Effector CD4-positive, alpha-beta T cell (primary cell): ENCODE results near the gene APLP1.
"Not testable (repeated sequence)": the region's sequence is repeated elsewhere in the genome, so short reads cannot be mapped to it uniquely, and the experiment has no call there.

Experiments used
- DNase-seq: peaks from one replicate; pipeline ENCODE4 v3.0.0-alpha.2; 2020

The APLP1 gene

DNA sequence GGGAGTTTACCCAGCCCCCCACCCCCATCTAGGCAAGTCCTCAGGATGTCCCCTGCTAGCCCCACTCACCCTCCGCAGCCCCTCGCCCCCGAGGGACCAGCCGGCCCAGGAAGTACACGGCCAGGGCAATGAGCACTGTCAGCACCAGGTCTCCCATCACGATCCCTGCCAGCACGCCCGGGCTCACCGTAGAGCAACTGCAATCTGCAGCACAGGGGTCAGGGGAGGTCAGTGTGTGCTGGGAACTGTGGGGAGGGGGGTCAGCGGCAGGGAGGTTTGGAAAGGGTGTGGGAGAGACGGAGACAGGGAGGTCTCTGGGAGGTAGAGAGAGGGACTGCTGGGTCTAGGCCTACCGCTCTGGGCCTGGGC, 39.0 kb downstream of the APLP1 start:
- DNase-seq = no peak

DNA sequence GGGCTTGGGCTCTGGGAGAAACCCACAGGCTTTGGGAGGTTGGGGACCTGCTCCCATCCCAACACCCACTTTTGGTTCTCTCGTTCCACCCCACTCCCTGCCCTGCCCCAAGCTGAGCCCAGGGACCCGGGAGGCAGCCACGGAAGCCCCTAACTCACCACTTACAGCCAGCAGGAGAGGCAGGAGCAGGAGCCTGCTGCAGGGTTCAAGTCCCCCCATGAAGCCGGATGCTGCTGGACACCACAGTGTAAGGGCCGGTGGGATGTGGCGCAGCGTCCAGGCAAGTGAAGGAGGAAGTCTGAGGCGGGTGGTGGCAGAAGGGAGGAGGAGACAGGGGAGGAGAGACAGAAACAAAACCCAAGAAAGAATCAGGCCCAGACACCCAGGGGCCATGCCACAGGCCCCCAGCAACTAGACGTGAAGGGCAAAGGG, 39.7 kb downstream of the APLP1 start, which contains the start of gene TYROBP:
Gene TYROBP, minus strand, starts transcription at position 286 of the 432 bp plus-strand sequence. Its CDS starts 67 bp downstream, at position 219.
- DNase-seq = no peak

DNA sequence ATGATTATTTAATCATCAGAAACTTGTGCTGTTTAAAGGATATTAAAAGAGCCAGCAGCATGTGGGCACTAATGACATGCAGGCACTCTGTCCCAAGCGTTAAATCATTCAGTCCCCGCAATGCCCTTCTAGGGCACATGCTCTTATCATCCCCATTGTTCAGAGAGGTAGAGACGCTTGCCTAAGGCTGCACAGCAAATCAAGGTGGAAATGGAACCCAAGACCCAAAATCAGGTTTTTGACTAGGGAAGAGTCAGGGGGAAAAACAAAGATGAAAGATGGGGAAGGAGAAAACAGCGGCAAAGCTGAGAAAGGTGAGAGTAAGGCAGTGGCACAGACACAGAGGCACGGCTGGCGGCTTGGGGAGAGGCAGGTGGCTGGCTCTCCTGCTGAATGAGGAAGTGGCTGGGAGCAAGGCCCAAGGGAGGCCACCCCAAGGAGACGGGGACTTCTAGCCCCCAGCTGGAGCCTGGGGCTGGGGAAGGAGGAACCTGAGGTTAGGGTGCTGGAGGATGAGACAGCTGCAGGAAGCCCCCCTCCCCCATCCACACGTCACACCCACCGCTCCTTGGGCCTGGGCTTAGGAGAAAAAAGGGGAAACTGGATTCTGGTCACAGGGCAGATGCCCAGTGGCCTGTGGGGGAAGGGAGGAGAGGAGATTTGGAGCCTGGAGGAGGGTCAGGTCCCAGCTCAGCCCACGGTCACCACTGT, 40.8 kb downstream of the APLP1 start:
- DNase-seq = no peak

DNA sequence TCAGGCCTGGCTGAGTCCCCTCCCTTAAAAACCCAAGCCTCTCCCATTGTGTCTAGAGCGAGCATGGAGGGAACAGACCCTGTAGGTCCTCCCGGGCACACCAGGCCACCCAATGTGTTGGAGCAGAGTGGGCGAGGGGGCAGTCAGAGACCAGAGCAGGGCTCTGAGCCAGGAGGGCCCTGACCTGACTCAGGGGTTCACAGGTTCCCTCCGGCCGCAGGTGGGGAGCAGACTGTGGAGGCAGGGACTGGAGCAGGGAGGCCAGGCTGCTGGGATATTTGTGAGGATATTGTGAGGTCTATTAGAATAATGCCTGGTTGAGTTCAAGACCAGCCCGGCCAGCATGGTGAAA, 41.3 kb downstream of the APLP1 start:
- no peak for DNase-seq

DNA sequence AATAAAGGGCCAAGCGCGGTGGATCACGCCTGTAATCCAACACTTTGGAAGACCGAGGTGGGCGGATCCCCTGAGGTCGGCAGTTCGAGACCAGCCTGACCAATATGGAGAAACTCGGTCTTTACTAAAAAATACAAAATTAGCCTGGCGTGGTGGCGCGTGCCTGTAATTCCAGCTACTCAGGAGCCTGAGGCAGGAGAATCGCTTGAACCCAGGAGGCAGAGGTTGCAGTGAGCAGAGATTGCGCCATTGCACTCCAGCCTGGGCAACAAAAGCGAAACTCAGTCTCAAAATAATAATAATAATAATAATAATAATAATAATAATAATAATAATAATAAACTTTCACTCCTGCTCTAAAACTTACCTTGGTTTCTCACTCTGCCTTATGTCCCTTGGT, 42.0 kb downstream of the APLP1 start:
- not testable (repeated sequence) for DNase-seq

DNA sequence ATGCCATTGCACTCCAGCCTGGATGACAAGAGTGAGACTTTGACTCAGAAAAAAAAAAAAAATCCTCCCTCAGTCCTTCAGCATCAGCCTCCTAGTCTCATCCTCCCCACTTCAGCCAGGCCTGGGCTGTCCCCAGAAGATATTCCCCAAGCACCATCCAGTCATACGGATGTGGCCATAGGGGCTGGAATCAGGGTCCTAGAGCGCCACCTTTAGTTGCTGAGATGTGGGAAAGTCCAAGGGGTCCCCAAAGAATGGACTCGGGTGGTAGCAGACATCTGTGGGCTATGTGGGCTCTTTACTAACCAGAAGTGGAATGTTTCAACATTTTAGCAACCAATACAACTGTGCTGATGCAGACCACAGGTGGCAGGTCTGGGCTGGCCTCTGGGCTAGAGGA, 42.8 kb downstream of the APLP1 start:
- DNase-seq = no peak

DNA sequence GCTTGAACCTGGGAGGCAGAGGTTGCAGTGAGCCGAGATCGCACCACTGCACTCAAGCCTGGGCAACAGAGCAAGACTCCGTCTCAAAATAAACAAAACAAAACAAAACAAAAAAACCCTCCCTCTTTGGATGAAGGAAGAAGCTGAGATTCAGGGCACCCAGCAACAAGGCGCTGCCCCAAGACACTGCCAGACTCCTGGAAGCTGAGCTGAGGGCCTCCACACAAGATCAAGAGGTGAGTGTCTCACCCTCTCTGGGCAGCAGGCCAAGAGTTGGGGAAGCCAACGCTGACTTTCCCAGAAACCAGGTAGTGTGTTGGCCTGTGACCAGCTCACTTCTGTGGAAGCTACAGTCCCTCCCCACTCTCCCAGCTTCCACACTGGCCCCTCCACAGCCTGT, 43.4 kb downstream of the APLP1 start:
- DNase-seq = no peak

DNA sequence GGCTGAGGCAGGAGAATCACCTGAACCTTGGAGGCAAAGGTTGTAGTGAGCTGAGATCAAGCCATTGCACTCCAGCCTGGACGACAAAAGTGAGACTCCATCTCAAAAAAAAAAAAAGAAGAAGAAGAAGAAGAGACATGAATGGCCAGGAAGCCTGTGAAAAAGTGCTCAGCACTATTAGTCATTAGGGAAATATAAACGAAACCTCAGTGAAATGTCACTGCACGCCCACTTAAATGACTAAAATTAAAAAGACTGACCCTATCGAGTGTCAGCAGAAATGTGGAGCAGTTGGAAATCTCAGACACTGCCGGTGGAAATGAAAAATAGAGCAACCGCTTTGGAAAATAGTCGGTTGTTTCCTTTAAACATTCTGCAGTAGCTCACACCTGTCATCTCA, 45.2 kb downstream of the APLP1 start:
- DNase-seq = no peak

DNA sequence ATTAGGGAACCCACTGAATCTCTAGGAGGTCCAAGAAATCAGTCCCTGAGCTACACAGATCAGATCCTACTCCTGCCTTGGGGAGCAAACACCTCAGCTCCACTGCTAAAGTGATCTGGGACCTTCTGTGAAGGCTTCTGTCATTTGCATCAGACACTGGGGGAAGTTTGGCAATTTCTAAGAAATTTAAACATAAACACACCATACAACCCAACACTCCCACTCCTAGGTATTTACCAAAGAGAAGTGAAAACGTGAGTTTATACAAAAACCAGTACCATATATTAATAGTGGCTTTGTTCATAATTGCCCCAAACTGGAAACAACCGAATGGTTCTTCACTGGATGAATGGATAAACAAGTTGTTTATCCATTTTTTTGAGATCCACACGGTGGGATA, 47.1 kb downstream of the APLP1 start:
- DNase-seq = no peak

DNA sequence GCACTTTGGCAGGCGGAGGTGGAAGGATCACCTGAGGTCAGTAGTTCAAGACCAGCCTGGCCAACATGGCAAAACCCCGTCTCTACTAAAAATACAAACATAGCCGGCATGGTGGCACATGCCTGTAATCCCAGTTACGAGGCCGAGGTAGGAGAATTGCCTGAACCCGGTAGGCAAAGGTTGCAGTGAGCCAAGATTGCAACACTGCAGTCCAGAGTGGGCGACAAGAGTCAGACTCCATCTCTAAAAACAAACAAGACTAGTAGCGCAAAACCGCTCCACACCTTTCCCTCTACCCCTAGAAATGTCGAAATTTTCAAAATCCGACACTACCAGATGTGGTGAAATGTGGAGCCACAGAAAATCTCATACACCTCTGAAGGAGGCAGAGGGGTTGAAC, 50.9 kb downstream of the APLP1 start:
- DNase-seq = no peak

DNA sequence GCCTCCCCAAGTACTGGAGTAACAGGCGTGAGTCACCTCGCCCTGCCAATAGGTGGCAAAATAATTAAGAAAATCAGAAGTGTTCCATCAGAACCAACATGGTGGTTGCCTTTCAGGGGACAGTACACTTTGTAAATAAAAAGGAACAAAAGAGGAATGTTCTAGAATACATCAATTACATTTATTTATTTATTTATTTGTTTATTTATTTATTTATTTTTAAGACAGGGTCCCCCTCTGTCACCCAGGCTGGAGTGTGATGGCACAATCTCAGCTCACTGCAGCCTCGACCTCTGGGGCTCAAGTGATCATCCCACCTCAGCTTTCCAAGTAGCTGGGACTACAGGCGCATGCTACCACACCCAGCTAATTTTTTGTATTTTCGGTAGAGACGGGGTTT, 52.6 kb downstream of the APLP1 start:
- DNase-seq = no peak

DNA sequence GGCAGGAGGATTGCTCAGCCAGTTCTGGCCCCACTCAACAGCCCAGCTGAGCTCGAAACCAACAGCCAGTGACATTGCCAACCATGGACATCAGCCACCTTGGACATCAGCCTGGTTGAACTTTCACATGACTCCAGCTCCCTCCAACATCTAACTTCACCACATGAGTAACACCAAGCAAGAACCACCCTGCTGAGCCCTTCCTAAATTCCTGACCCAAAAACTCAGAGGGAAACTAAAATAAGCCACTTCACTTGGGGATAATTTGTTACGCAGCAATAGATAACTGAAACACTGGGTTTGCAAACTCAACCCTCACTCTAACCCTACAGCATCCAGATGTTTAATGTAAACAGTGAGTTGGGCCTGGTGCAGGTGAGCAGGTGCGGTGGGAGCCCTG, 57.1 kb downstream of the APLP1 start:
- no peak for DNase-seq

DNA sequence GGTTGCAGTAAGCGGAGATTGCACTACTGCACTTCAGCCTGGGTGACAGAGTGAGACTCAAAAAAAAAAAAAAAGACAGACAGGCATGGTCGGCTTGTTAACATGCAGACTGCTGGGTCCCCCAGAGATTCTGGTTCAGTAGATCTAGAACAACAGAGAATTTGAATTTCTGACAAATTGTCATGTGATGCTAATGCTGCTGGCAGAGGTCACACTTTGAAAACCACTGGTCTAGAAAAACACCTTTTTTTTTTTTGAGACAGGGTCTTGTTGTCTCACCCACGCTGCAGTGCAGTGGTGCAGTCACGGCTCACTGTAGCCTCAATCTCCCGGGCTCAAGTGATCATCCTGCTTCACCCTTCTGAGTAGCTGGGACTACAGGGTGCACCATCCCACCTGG, 60.1 kb downstream of the APLP1 start:
- DNase-seq = no peak
